ENCODE measurements around the gene ADIRF.

Gene ADIRF

GRCh38 chr10:86958901-86959736 is 9.2 kb upstream of the ADIRF start:
- no peak overlapping the region for H3K4me3 ChIP-seq (ENCODE audit: low read length)
- no peak for DNase-seq (ENCODE audit: low read depth, low spot score)

- DNase-seq (ENCODE audit: low read depth, low spot score), result no peak
- no peak overlapping the region for H3K4me3 ChIP-seq (ENCODE audit: low read length)
These were observed 8.6 kb upstream of the ADIRF start for GRCh38 chr10:86959737-86960002.

- DNase-seq (ENCODE audit: low read depth, low spot score), result peak; percentile 67
These were observed 8.0 kb upstream of the ADIRF start for GRCh38 chr10:86960003-86960862.

GRCh38 chr10:86960863-86961434 is 7.3 kb upstream of the ADIRF start:
- DNase-seq (ENCODE audit: low read depth, low spot score), result no peak

More at GRCh38 chr10:86960003-86960862, 8.0 kb upstream of the ADIRF start:
- no peak overlapping the region for H3K4me3 ChIP-seq (ENCODE audit: low read length)

GRCh38 chr10:86961481-86962091 is 6.7 kb upstream of the ADIRF start:
- no peak overlapping the region for H3K4me3 ChIP-seq (ENCODE audit: low read length)
- DNase-seq (ENCODE audit: low read depth, low spot score), result no peak

More at GRCh38 chr10:86960863-86961434, 7.3 kb upstream of the ADIRF start:
- no peak overlapping the region for H3K4me3 ChIP-seq (ENCODE audit: low read length)

- no peak overlapping the region for H3K4me3 ChIP-seq (ENCODE audit: low read length)
- DNase-seq (ENCODE audit: low read depth, low spot score), result no peak
These were observed 5.9 kb upstream of the ADIRF start for GRCh38 chr10:86962136-86962980.

GRCh38 chr10:86962981-86963310 is 5.3 kb upstream of the ADIRF start:
- no peak overlapping the region for H3K4me3 ChIP-seq (ENCODE audit: low read length)
- no peak for DNase-seq (ENCODE audit: low read depth, low spot score)

- no peak overlapping the region for H3K4me3 ChIP-seq (ENCODE audit: low read length)
- no peak for DNase-seq (ENCODE audit: low read depth, low spot score)
These were observed 4.9 kb upstream of the ADIRF start for GRCh38 chr10:86963341-86963919.

- no peak overlapping the region for H3K4me3 ChIP-seq (ENCODE audit: low read length)
- no peak for DNase-seq (ENCODE audit: low read depth, low spot score)
These were observed 4.0 kb upstream of the ADIRF start for GRCh38 chr10:86964061-86964846.

- no peak overlapping the region for H3K4me3 ChIP-seq (ENCODE audit: low read length)
- DNase-seq (ENCODE audit: low read depth, low spot score), result no peak
These were observed 3.5 kb upstream of the ADIRF start for GRCh38 chr10:86964847-86965190.

GRCh38 chr10:86965986-86966654 is 2.2 kb upstream of the ADIRF start:
- no peak overlapping the region for H3K4me3 ChIP-seq (ENCODE audit: low read length)

GRCh38 chr10:86967481-86967941 is 771 bp upstream of the ADIRF start:
- no peak overlapping the region for H3K4me3 ChIP-seq (ENCODE audit: low read length)
- DNase-seq (ENCODE audit: low read depth, low spot score), result no peak

More at GRCh38 chr10:86965986-86966654, 2.2 kb upstream of the ADIRF start:
- no peak for DNase-seq (ENCODE audit: low read depth, low spot score)

- no peak for DNase-seq (ENCODE audit: low read depth, low spot score)
- H3K4me3 ChIP-seq (ENCODE audit: low read length), result no peak overlapping the region
These were observed 693 bp downstream of the ADIRF start for GRCh38 chr10:86968994-86969355.

GRCh38 chr10:86969421-86970041 is 1.2 kb downstream of the ADIRF start:
- no peak for DNase-seq (ENCODE audit: low read depth, low spot score)
- H3K4me3 ChIP-seq (ENCODE audit: low read length), result no peak overlapping the region

- no peak for DNase-seq (ENCODE audit: low read depth, low spot score)
- peak overlapping the region; percentile 58 for H3K4me3 ChIP-seq (ENCODE audit: low read length)
These were observed 2.1 kb downstream of the ADIRF start for GRCh38 chr10:86970162-86970981.

GRCh38 chr10:86970982-86971231 is 2.6 kb downstream of the ADIRF start:
- no peak for DNase-seq (ENCODE audit: low read depth, low spot score)
- peak overlapping the region; percentile 58 for H3K4me3 ChIP-seq (ENCODE audit: low read length)

Measured in Jurkat, Clone E6-1 (cell line).